Natural killer cell (primary cell): ENCODE data around the gene CAVIN2. TPM values are rescaled to one million over a fixed set of nuclear protein-coding genes. Genes with fewer than 3 reads are reported as not detected.

Source experiments
- ATAC-seq, 3 donors: fragments of 150-1000 bp in 2 of 3; fragments of 200-7000 bp in 1 of 3; cut with Tn5 transposase; 1 replicate in 1 of 3; 2 replicates in 2 of 3; pipeline ENCODE4 v1.10.0; 2021; ENCODE audit warnings: mild to moderate bottlenecking in 2 of 3, moderate library complexity in 2 of 3
- DNase-seq, 2 donors: peaks; one replicate each; pipeline versions ENCODE4 v3.0.0 to v3.0.0-alpha.2; 2013 to 2021; ENCODE audit warnings: mixed read lengths in 1 of 2
- H3K27ac ChIP-seq: one replicate; pipeline ENCODE4 v1.5.1; 2013; ENCODE audit warnings: mild to moderate bottlenecking, low read length
- H3K27me3 ChIP-seq: one replicate; pipeline ENCODE4 v1.6.1; 2013; ENCODE audit warnings: low read length; ENCODE audit not compliant: control insufficient read depth, insufficient read depth
- H3K36me3 ChIP-seq: one replicate; pipeline ENCODE4 v1.6.1; 2013; ENCODE audit warnings: low read length; ENCODE audit not compliant: control insufficient read depth, insufficient read depth
- H3K4me1 ChIP-seq: one replicate; pipeline ENCODE4 v1.6.1; 2013; ENCODE audit warnings: low read length; ENCODE audit not compliant: control insufficient read depth, insufficient read depth
- H3K4me3 ChIP-seq: one replicate; pipeline ENCODE4 v1.5.1; 2013; ENCODE audit warnings: low read length
- H3K9me3 ChIP-seq: one replicate; pipeline ENCODE4 v1.6.1; 2013; ENCODE audit warnings: low read length; ENCODE audit not compliant: control insufficient read depth, insufficient read depth
- H3K27ac Mint-ChIP-seq, 2 donors: one replicate each; pipeline ENCODE4 v1.8.0; 2022; ENCODE audit warnings: mild to moderate bottlenecking in 2 of 2, mixed read lengths in 2 of 2, moderate library complexity in 1 of 2
- H3K27me3 Mint-ChIP-seq, 2 donors: one replicate each; pipeline ENCODE4 v1.8.0; 2022; ENCODE audit warnings: low read depth in 2 of 2, mixed read lengths in 2 of 2
- H3K36me3 Mint-ChIP-seq: one replicate; pipeline ENCODE4 v1.8.0; 2022; ENCODE audit warnings: mixed read lengths
- H3K4me1 Mint-ChIP-seq, 2 donors: one replicate each; pipeline ENCODE4 v1.8.0; 2022; ENCODE audit warnings: mixed read lengths in 2 of 2
- H3K4me3 Mint-ChIP-seq: one replicate; pipeline ENCODE4 v1.8.0; 2022; ENCODE audit warnings: mild to moderate bottlenecking, moderate library complexity, mixed read lengths
- H3K9me3 Mint-ChIP-seq, 2 donors: one replicate each; pipeline ENCODE4 v1.8.0; 2022; ENCODE audit warnings: mixed read lengths in 2 of 2
- WGBS: methylation state at CpG from one replicate; pipeline ENCODE4 v1.1.7; 2013; ENCODE audit warnings: missing lambda C conversion rate; ENCODE audit not compliant: insufficient coverage; 5-methylcytosine and 5-hydroxymethylcytosine counted together
- intact Hi-C: fragments of 100-400 bp; cut with micrococcal nuclease; formaldehyde crosslinking; loops from one replicate; pipeline ENCODE4 v1.14.2; 2022
- total RNA-seq, 4 donors: library from RNA; stranded (reverse); fragments of 120-200 nt in 1 of 4; gene quantifications; one replicate each; pipeline versions ENCODE4 v1.2.3 to v1.2.4, GENCODE V29; 2013 to 2022
- TF ChIP-seq, protein P1 (sequence below): fragments of 200-600 bp; IDR thresholded peaks from one replicate; pipeline ENCODE4 v1.8.0; 2022; ENCODE audit warnings: antibody characterized with exemption

Gene CAVIN2
- total RNA-seq, 3 donors from 2014 or later (not counting 1 experiment from before 2014, with no cell fraction given): 1.9 to 23.7 (median 9.9) TPM

DNA sequence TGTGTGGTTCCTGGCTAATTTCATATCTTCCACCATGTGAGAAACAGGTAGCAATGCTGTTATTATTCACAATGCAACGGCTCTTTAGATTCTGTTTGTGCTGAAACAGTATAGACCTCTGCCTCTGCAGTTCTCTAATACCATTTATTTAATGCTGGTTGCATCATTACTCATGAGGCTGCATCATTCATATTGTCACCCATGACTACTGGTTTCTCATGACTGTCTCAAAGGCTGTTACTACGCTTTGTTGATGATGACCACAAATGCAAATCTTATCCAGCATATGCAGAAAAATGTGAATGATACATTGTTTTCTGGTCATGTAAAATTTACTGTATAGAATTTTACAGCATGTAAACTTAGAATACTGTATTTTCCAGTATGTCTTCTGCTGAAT is 22.5 kb downstream of the CAVIN2 start:
- H3K36me3 Mint-ChIP-seq: no peaks in the 10 kb centered on the region
- H3K4me1 Mint-ChIP-seq: no peaks in the 10 kb centered on the region
- no peak overlapping the region for H3K27ac ChIP-seq
- no peaks in the 10 kb centered on the region for H3K27me3 ChIP-seq
- TF ChIP-seq, protein P1, sequence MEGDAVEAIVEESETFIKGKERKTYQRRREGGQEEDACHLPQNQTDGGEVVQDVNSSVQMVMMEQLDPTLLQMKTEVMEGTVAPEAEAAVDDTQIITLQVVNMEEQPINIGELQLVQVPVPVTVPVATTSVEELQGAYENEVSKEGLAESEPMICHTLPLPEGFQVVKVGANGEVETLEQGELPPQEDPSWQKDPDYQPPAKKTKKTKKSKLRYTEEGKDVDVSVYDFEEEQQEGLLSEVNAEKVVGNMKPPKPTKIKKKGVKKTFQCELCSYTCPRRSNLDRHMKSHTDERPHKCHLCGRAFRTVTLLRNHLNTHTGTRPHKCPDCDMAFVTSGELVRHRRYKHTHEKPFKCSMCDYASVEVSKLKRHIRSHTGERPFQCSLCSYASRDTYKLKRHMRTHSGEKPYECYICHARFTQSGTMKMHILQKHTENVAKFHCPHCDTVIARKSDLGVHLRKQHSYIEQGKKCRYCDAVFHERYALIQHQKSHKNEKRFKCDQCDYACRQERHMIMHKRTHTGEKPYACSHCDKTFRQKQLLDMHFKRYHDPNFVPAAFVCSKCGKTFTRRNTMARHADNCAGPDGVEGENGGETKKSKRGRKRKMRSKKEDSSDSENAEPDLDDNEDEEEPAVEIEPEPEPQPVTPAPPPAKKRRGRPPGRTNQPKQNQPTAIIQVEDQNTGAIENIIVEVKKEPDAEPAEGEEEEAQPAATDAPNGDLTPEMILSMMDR: no peak
- no peaks in the 10 kb centered on the region for H3K4me1 ChIP-seq
- H3K4me3 Mint-ChIP-seq: no peak overlapping the region
- no peak overlapping the region for H3K27ac Mint-ChIP-seq
- H3K9me3 Mint-ChIP-seq: no peaks in the 10 kb centered on the region
- WGBS: 69% methylated on average over 2 of the region's 2 CpGs
- no peak overlapping the region for H3K4me3 ChIP-seq
- DNase-seq (no peak), ATAC-seq (no peak)
- no peaks in the 10 kb centered on the region for H3K9me3 ChIP-seq
- no peaks in the 10 kb centered on the region for H3K36me3 ChIP-seq
- H3K27me3 Mint-ChIP-seq: peaks cover 3 to 28% of the 10 kb centered on the region in 2 donors
- intact Hi-C loops: no loop called here

DNA sequence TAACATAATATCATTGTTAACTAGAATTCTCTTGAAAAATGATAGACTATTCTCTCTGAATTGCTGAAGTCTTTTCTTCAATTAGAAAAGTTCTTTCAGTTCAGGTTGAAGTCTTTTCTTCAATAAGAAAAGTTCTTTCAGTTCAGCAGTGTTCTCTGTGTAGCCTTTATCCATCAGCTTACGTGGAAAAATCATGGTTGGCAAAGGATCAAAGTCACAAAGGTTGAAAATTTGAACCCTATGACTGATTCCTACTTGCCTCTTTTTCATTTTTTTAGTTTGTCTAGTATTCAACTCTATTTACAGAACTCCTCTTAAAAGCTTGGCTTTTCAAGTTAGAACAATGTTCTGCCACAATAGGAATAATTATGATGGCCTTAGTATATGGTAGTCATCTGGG is 25.8 kb downstream of the CAVIN2 start:
- Mint-ChIP-seq H3K36me3 (no peaks in the 10 kb centered on the region), H3K27ac (no peak overlapping the region), H3K9me3 (no peaks in the 10 kb centered on the region), H3K27me3 (peaks cover 3 to 28% of the 10 kb centered on the region in 2 donors), H3K4me3 (no peak overlapping the region), H3K4me1 (no peaks in the 10 kb centered on the region)
- TF ChIP-seq, protein P1: no peak
- no peak overlapping the region for H3K4me3 ChIP-seq
- intact Hi-C loops: no loop called here
- H3K9me3 ChIP-seq: no peaks in the 10 kb centered on the region
- DNase-seq (no peak), ATAC-seq (no peak)
- H3K36me3 ChIP-seq: no peaks in the 10 kb centered on the region
- H3K4me1 ChIP-seq: no peaks in the 10 kb centered on the region
- H3K27me3 ChIP-seq: no peaks in the 10 kb centered on the region
- 75% methylated on average over 1 of the region's 1 CpG for WGBS
- no peak overlapping the region for H3K27ac ChIP-seq

DNA sequence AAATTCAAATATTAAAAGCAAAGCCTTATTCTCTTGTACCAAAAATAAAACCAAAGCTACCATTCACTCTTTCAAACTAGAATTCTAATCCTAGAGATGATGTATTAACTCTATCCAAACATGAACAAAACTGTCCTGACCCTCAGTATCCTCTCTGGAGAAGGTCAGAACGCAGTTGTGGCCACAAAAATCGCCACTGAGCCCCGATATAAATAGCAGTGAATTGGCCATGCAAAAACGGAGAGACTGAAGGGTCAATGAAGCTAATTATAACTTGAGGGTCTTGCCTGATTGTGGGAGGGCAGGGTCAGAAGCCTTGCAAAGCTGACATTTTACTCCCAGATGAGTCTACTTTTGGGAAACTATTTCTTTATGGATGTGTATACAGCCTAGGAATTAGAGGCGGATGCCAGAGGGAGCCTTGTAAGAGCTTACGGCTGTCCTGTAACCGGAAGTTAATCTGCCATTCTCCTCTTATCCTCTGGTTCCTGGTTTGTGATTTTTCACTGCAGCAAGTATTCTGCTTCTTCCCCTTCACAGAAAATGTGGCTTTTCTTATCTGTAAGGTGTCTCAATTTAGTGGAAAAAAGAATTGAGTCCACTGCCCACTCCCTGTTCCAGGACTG is 28.1 kb downstream of the CAVIN2 start:
- peaks cover 6 to 28% of the 10 kb centered on the region in 2 donors for H3K27me3 Mint-ChIP-seq

More for the DNA sequence above, 28.1 kb downstream of the CAVIN2 start:
- Histone ChIP-seq H3K4me1 (no peaks in the 10 kb centered on the region), H3K9me3 (no peaks in the 10 kb centered on the region), H3K27me3 (no peaks in the 10 kb centered on the region), H3K27ac (no peak overlapping the region), H3K36me3 (no peaks in the 10 kb centered on the region), H3K4me3 (no peak overlapping the region)
- ATAC-seq: no peak
- Mint-ChIP-seq H3K4me1 (no peaks in the 10 kb centered on the region), H3K36me3 (no peaks in the 10 kb centered on the region), H3K27ac (no peak overlapping the region), H3K4me3 (no peak overlapping the region), H3K9me3 (no peaks in the 10 kb centered on the region)
- TF ChIP-seq, protein P1: no peak
- 45% methylated on average over 7 of the region's 7 CpGs for WGBS
- DNase-seq: no peak
- intact Hi-C loops: no loop called here
